ENCODE measurements around the gene C9orf153.

GRCh38 chr9:86263876-86264275 is 4.4 kb upstream of the C9orf153 start:
- TF ChIP-seq, protein P1, sequence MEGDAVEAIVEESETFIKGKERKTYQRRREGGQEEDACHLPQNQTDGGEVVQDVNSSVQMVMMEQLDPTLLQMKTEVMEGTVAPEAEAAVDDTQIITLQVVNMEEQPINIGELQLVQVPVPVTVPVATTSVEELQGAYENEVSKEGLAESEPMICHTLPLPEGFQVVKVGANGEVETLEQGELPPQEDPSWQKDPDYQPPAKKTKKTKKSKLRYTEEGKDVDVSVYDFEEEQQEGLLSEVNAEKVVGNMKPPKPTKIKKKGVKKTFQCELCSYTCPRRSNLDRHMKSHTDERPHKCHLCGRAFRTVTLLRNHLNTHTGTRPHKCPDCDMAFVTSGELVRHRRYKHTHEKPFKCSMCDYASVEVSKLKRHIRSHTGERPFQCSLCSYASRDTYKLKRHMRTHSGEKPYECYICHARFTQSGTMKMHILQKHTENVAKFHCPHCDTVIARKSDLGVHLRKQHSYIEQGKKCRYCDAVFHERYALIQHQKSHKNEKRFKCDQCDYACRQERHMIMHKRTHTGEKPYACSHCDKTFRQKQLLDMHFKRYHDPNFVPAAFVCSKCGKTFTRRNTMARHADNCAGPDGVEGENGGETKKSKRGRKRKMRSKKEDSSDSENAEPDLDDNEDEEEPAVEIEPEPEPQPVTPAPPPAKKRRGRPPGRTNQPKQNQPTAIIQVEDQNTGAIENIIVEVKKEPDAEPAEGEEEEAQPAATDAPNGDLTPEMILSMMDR (IDR thresholded peaks at IDR 0.05; ENCODE audit: control extremely low read depth in 1 of 3, insufficient read depth in 1 of 3, low read depth in 1 of 3, low read length in 3 of 3) = no peak
- TF ChIP-seq MAFK (IDR thresholded peaks at IDR 0.05; ENCODE audit: low read depth, low read length) (no peak), RFX5 (IDR thresholded peaks at IDR 0.05; ENCODE audit: borderline replicate concordance, low read depth, low read length) (no peak), EGR1 (IDR thresholded peaks at IDR 0.05; ENCODE audit: borderline replicate concordance, low read depth, low read length) (no peak)

Measured in H1 (cell line).